Measurements from ENCODE around the gene P3H2. TPM values are rescaled to one million over a fixed set of nuclear protein-coding genes. Genes with fewer than 3 reads are reported as not detected.
"Not testable (repeated sequence)": the region's sequence is repeated elsewhere in the genome, so short reads cannot be mapped to it uniquely, and the experiment has no call there.

P3H2 gene
- total and polyA plus RNA-seq, 2 donors (not counting 1 experiment from before 2014, with no cell fraction given): not detected

DNA sequence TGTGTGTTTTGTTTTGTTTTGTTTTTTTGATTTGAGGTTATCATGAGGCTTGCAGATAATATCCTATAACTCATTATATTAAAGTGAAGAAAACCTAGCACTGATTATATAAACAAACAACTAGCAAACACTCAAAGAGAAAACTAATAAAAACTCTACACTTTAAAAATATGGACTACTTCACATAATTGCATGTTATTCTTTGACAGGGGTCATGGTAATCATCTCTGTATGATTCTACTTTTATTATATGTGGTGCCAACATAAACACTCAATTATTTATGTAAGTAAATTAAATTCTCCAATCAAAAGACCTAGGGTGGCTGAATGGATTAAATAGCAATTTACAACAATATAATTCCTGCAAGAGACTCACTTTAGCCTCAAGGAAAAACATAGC lies 44.6 kb upstream of the P3H2 start:
- POLR2A ChIA-PET: no interaction called here
- intact Hi-C loops (cut with micrococcal nuclease): no loop called here
- CTCF ChIA-PET: no interaction called here

DNA sequence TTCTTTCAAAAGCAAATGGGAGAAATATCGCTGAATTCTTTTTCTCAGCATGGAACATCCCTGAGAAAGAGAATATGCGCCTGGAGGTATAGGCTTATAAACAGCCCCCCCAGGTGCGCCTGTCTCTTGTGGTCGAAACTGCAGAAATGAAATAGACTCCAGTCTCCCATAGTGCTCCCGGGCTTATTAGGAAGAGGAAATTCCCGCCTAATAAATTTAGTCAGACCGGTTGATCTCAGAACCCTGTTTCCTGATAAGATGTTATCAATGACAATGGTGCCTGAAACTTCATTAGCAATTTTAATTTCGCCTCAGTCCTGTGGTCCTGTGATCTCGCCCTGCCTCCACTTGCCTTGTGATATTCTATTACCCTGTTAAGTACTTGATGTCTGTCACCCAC lies 41.3 kb upstream of the P3H2 start:
- H3K9me3 ChIP-seq (ENCODE audit: control extremely low read depth in 1 of 3, control insufficient read depth in 2 of 3, insufficient read depth in 1 of 3, low read length in 2 of 3); POLR2A ChIA-PET; H3K4me1 Mint-ChIP-seq; H3K9ac ChIP-seq (ENCODE audit: low read length); H3K27me3 Mint-ChIP-seq; H3K36me3 ChIP-seq (replicated peaks in 1 of 2; ENCODE audit: control extremely low read depth in 1 of 2, control insufficient read depth in 1 of 2, extremely low read depth in 1 of 2, insufficient read depth in 2 of 2, low read length in 1 of 2); H3K27ac ChIP-seq (ENCODE audit: low read length in 2 of 2); H2AFZ ChIP-seq (ENCODE audit: insufficient read depth, low read depth, low read length, poor library complexity, severe bottlenecking); H3K27ac Mint-ChIP-seq; DNase-seq; H3K4me2 ChIP-seq (replicated peaks; ENCODE audit: low read depth, low read length, poor library complexity, severe bottlenecking); CTCF ChIA-PET; H4K20me1 ChIP-seq (ENCODE audit: control insufficient read depth, insufficient read depth, low read length, poor library complexity, severe bottlenecking); H3K4me3 ChIP-seq (ENCODE audit: control extremely low read depth in 1 of 5, extremely low read depth in 1 of 5, insufficient read depth in 1 of 5, low read depth in 2 of 5, low read length in 4 of 5); H3K79me2 ChIP-seq (ENCODE audit: control insufficient read depth, insufficient read depth, low read length); H3K27me3 ChIP-seq (replicated peaks in 1 of 4; ENCODE audit: control extremely low read depth in 1 of 4, control insufficient read depth in 3 of 4, insufficient read depth in 4 of 4, low read length in 3 of 4); intact Hi-C loops (cut with micrococcal nuclease); H3K9me3 Mint-ChIP-seq (ENCODE audit: insufficient read depth); H3K4me3 Mint-ChIP-seq; ATAC-seq (ENCODE audit: low read depth); H3K4me1 ChIP-seq (ENCODE audit: control insufficient read depth in 2 of 2, insufficient read depth in 2 of 2, low read length in 2 of 2): not testable (repeated sequence)
- 73% methylated on average over 2 of the region's 9 CpGs for WGBS (ENCODE audit: insufficient coverage)

More for the DNA sequence above, 44.6 kb upstream of the P3H2 start:
- H3K27me3 Mint-ChIP-seq: no peaks in the 10 kb centered on the region
- peaks cover 8% of the 10 kb centered on the region for H3K4me1 Mint-ChIP-seq
- Histone ChIP-seq H3K4me3 (ENCODE audit: control extremely low read depth in 1 of 5, extremely low read depth in 1 of 5, insufficient read depth in 1 of 5, low read depth in 2 of 5, low read length in 4 of 5) (no peak overlapping the region), H3K4me2 (replicated peaks; ENCODE audit: low read depth, low read length, poor library complexity, severe bottlenecking) (no peak overlapping the region), H3K36me3 (replicated peaks in 1 of 2; ENCODE audit: control extremely low read depth in 1 of 2, control insufficient read depth in 1 of 2, extremely low read depth in 1 of 2, insufficient read depth in 2 of 2, low read length in 1 of 2) (no peaks in the 10 kb centered on the region), H3K27ac (ENCODE audit: low read length in 2 of 2) (no peak overlapping the region), H3K27me3 (replicated peaks in 1 of 4; ENCODE audit: control extremely low read depth in 1 of 4, control insufficient read depth in 3 of 4, insufficient read depth in 4 of 4, low read length in 3 of 4) (no peaks in the 10 kb centered on the region), H4K20me1 (ENCODE audit: control insufficient read depth, insufficient read depth, low read length, poor library complexity, severe bottlenecking) (no peaks in the 10 kb centered on the region), H2AFZ (ENCODE audit: insufficient read depth, low read depth, low read length, poor library complexity, severe bottlenecking) (no peak overlapping the region), H3K4me1 (ENCODE audit: control insufficient read depth in 2 of 2, insufficient read depth in 2 of 2, low read length in 2 of 2) (peaks cover 0 to 2% of the 10 kb centered on the region in 2 donors), H3K9ac (ENCODE audit: low read length) (no peak overlapping the region), H3K9me3 (ENCODE audit: control extremely low read depth in 1 of 3, control insufficient read depth in 2 of 3, insufficient read depth in 1 of 3, low read length in 2 of 3) (peaks cover 0 to 6% (median 0%) of the 10 kb centered on the region in 3 donors), H3K79me2 (ENCODE audit: control insufficient read depth, insufficient read depth, low read length) (no peaks in the 10 kb centered on the region)
- no peak overlapping the region for H3K27ac Mint-ChIP-seq
- H3K4me3 Mint-ChIP-seq: no peak overlapping the region
- no peak for TF ChIP-seq EZH2 (IDR thresholded peaks at IDR 0.05; ENCODE audit: borderline replicate concordance, insufficient read depth, low read depth, low read length, poor library complexity, severe bottlenecking)
- TF ChIP-seq, protein P1, sequence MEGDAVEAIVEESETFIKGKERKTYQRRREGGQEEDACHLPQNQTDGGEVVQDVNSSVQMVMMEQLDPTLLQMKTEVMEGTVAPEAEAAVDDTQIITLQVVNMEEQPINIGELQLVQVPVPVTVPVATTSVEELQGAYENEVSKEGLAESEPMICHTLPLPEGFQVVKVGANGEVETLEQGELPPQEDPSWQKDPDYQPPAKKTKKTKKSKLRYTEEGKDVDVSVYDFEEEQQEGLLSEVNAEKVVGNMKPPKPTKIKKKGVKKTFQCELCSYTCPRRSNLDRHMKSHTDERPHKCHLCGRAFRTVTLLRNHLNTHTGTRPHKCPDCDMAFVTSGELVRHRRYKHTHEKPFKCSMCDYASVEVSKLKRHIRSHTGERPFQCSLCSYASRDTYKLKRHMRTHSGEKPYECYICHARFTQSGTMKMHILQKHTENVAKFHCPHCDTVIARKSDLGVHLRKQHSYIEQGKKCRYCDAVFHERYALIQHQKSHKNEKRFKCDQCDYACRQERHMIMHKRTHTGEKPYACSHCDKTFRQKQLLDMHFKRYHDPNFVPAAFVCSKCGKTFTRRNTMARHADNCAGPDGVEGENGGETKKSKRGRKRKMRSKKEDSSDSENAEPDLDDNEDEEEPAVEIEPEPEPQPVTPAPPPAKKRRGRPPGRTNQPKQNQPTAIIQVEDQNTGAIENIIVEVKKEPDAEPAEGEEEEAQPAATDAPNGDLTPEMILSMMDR (IDR thresholded peaks at IDR 0.05): no peak
- no peak for ATAC-seq (ENCODE audit: low read depth)
- no peak for DNase-seq
- H3K9me3 Mint-ChIP-seq (ENCODE audit: insufficient read depth): no peaks in the 10 kb centered on the region

Data from B cell (primary cell).